Esophagus squamous epithelium (tissue), 5 donors: ENCODE data around the gene RIMS4. TPM values are rescaled to one million over a fixed set of nuclear protein-coding genes. Genes with fewer than 3 reads are reported as not detected.

Experiments used
- DNase-seq: peaks from one replicate; lab custom pipeline; 2025; lab: John Stamatoyannopoulos, UW
- H3K27ac ChIP-seq, 4 donors: fragments of 200-600 bp; sonication (generic); one replicate each; pipeline ENCODE4 v1.5.1; 2016 to 2019; ENCODE audit warnings: mild to moderate bottlenecking in 1 of 4
- H3K27me3 ChIP-seq, 4 donors: fragments of 200-600 bp; sonication (generic); 1 replicate in 3 of 4; 2 replicates in 1 of 4; pipeline versions ENCODE4 v1.5.1 to v1.6.0; 2017 to 2021; ENCODE audit warnings: antibody characterized with exemption in 1 of 4
- H3K36me3 ChIP-seq, 3 donors: fragments of 200-600 bp; sonication (generic); one replicate each; pipeline ENCODE4 v1.5.1; 2016 to 2019
- H3K4me1 ChIP-seq, 3 donors: fragments of 200-600 bp; sonication (generic); one replicate each; pipeline ENCODE4 v1.5.1; 2017 to 2019
- H3K4me3 ChIP-seq, 4 donors: fragments of 200-600 bp; sonication (generic); 1 replicate in 3 of 4; 2 replicates in 1 of 4; pipeline ENCODE4 v1.5.1; 2016 to 2019; ENCODE audit warnings: mild to moderate bottlenecking in 2 of 4, moderate library complexity in 1 of 4
- H3K9me3 ChIP-seq, 3 donors: fragments of 200-600 bp; sonication (generic); one replicate each; pipeline ENCODE4 v1.5.1; 2016 to 2019
- POLR2A ChIP-seq, 4 donors: fragments of 450-650 bp; IDR thresholded peaks; one replicate each; pipeline ENCODE4 v1.6.1; 2017; ENCODE audit warnings: antibody characterized with exemption in 4 of 4, mild to moderate bottlenecking in 4 of 4, moderate library complexity in 3 of 4
- WGBS, 2 donors: methylation state at CpG; one replicate each; pipeline ENCODE4 v1.1.5; 2018; 5-methylcytosine and 5-hydroxymethylcytosine counted together
- intact Hi-C: fragments of 100-400 bp; cut with DNase I; formaldehyde crosslinking; loops from one replicate; pipeline ENCODE4 v1.15.0; 2022
- total RNA-seq, 4 donors: library from RNA; depleted of rRNA; stranded (reverse); fragments of >200 nt; gene quantifications; one replicate each; pipeline ENCODE4 v1.1.0, GENCODE V29; 2016
- TF ChIP-seq, protein P1 (sequence below), 6 experiments: fragments of 450-650 bp in 4 of 6; fragments of 200-600 bp in 2 of 6; sonication (generic) in 2 of 6; IDR thresholded peaks; one replicate each; pipeline ENCODE4 v1.5.1; 2016 to 2019; ENCODE audit warnings: antibody characterized with exemption in 6 of 6, mild to moderate bottlenecking in 4 of 6, moderate library complexity in 4 of 6
- donor health status: DM: yes; HTN: yes; CAD: no.

The RIMS4 gene
- total RNA-seq, 4 donors from 2014 or later = 0.32 to 1.7 TPM; not detected in 2

DNA sequence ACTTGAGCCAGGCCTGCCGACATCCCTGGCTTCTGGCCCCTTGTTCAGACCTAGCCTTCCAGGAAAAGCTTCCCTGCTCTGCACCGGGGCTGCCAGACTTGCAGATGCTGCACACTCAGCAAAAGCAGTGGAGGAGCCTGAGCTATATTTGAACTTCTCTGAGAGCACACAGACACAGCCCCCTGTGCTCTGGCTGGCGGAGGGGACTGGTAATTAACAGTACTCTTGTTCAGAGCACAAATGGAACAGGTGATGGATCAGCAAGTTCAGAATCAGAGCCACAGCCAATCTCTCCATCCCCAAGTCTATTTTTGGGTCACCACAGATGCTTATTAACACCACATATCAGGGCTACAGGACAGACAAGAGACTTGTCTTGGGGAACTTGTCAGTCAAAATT is 27.6 kb upstream of the RIMS4 start:
- H3K27me3 ChIP-seq = peaks cover 0 to 69% (median 0%) of the 10 kb centered on the region in 4 donors

DNA sequence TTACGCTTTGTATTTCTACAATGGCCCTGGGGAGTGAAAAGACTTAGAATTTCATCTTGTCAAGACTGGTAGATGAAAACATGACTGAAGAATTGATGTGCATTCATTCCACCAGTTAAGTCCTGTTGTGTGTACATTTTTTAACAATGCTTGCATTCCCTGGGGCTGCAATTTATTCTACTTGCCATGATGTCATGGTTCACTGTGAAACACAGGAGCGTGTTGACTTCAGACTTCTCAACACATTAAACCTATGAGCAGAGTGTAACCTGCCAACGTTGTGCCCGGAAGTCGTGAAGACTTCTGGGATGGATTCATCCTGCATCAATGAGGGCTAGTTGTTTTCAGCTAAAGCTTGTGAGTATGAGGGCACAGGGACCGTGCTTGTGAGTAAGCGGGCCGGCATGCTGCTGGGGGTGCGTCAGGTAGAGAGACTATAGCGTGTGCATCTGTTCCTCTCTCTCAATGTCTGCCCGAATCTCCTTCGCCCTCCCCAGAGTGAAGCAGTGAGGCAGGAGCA is 26.3 kb upstream of the RIMS4 start:
- no peak for DNase-seq
- TF ChIP-seq, protein P1, sequence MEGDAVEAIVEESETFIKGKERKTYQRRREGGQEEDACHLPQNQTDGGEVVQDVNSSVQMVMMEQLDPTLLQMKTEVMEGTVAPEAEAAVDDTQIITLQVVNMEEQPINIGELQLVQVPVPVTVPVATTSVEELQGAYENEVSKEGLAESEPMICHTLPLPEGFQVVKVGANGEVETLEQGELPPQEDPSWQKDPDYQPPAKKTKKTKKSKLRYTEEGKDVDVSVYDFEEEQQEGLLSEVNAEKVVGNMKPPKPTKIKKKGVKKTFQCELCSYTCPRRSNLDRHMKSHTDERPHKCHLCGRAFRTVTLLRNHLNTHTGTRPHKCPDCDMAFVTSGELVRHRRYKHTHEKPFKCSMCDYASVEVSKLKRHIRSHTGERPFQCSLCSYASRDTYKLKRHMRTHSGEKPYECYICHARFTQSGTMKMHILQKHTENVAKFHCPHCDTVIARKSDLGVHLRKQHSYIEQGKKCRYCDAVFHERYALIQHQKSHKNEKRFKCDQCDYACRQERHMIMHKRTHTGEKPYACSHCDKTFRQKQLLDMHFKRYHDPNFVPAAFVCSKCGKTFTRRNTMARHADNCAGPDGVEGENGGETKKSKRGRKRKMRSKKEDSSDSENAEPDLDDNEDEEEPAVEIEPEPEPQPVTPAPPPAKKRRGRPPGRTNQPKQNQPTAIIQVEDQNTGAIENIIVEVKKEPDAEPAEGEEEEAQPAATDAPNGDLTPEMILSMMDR (IDR thresholded peaks at IDR 0.05) = no peak
- no peak for TF ChIP-seq POLR2A (IDR thresholded peaks at IDR 0.05)
- no peaks in the 10 kb centered on the region for H3K4me1 ChIP-seq
- H3K9me3 ChIP-seq = no peaks in the 10 kb centered on the region
- 75 to 88% methylated on average over 12 of the region's 12 CpGs for WGBS, 2 donors
- H3K27ac ChIP-seq = no peak overlapping the region
- no peaks in the 10 kb centered on the region for H3K36me3 ChIP-seq
- H3K27me3 ChIP-seq = peaks cover 0 to 76% (median 0%) of the 10 kb centered on the region in 4 donors
- intact Hi-C loops = no loop called here
- H3K4me3 ChIP-seq = no peak overlapping the region

More for the DNA sequence above, 27.6 kb upstream of the RIMS4 start:
- no peak overlapping the region for H3K27ac ChIP-seq
- intact Hi-C loops = no loop called here
- 48 to 50% methylated on average over 1 to 3 of the region's 3 CpGs for WGBS, 2 donors
- no peak for TF ChIP-seq POLR2A (IDR thresholded peaks at IDR 0.05)
- TF ChIP-seq, protein P1 (IDR thresholded peaks at IDR 0.05) = no peak
- DNase-seq = no peak
- no peaks in the 10 kb centered on the region for H3K36me3 ChIP-seq
- no peaks in the 10 kb centered on the region for H3K4me1 ChIP-seq
- no peak overlapping the region for H3K4me3 ChIP-seq
- H3K9me3 ChIP-seq = no peaks in the 10 kb centered on the region

DNA sequence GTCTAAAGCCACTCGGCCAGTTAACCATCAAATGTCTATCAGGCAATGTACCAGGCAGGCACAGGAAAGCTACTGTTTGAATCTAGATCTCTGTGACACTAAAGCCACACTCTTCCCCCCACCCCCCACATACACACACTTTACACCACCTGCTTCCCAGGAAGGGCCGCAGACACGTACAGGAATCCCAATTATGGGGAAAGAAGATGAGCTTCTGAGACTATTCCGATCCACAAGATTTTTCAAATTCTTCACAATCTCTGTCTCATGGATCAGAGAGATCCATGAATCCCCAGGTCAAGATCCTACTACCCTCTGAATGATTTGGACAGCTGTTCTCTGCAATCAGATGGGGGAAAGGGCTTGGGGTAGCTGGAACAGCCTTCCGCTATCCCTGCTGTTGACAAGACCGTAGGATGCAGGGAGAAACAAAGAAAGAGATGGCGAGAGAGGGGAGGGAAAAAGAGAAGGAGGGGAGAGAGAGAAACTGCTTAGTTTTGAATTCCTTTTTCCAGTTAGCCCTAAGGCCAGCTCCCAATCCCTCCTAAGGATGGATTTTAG is 25.4 kb upstream of the RIMS4 start:
- WGBS, 2 donors = 64 to 66% methylated on average over 7 of the region's 7 CpGs
- no peaks in the 10 kb centered on the region for H3K4me1 ChIP-seq
- no peak overlapping the region for H3K27ac ChIP-seq
- H3K4me3 ChIP-seq = no peak overlapping the region
- no peaks in the 10 kb centered on the region for H3K9me3 ChIP-seq
- intact Hi-C loops = no loop called here
- peaks cover 0 to 78% (median 0%) of the 10 kb centered on the region in 4 donors for H3K27me3 ChIP-seq
- no peaks in the 10 kb centered on the region for H3K36me3 ChIP-seq
- DNase-seq = no peak
- TF ChIP-seq, protein P1 (IDR thresholded peaks at IDR 0.05) = no peak
- TF ChIP-seq POLR2A (IDR thresholded peaks at IDR 0.05) = no peak

DNA sequence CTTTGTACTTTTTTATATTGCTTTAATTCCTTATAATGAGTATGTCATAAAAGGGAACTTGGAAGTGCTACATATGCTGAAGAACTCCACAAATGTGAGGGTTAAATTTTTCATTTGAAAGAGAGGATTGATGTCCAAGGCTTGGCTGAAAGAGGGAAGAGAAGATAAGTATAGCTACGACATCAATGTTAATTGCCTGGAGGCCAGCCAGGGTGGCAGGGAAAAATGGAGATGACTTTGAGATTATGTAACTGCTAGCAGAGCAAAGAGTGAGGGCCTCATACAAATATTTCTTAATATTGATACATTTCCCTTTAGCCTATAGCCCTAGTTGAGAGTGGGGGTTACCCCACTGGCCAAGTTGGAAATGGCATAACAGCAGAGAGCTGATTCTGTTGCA is 24.8 kb upstream of the RIMS4 start:
- DNase-seq = no peak
- Histone ChIP-seq H3K27me3 (peaks cover 0 to 78% (median 0%) of the 10 kb centered on the region in 4 donors), H3K4me1 (no peaks in the 10 kb centered on the region), H3K9me3 (no peaks in the 10 kb centered on the region), H3K36me3 (no peaks in the 10 kb centered on the region), H3K4me3 (no peak overlapping the region), H3K27ac (no peak overlapping the region)
- 20 to 27% methylated on average over 1 of the region's 1 CpG for WGBS, 2 donors
- TF ChIP-seq POLR2A (IDR thresholded peaks at IDR 0.05) = no peak
- intact Hi-C loops = no loop called here

DNA sequence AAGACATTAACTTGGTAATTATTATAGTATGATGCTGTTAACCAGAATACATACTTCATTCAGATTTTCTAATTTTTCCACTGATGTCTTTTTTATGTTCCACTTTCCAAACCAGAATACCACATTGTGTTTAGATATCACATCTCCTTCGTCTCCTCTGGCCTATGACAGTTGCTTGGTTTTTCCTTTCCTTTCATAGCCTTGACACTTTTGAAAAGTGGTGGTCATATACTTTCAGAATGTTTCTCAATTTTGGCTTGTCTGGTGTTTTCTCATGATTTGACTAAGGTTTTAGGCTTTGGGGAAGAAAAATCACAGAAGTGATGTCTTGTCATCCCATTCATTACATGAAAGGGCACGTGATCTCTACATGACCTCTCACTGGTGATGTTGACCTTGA is 24.3 kb upstream of the RIMS4 start:
- WGBS, 2 donors = 51 to 57% methylated on average over 2 of the region's 2 CpGs
- H3K4me3 ChIP-seq = no peak overlapping the region
- TF ChIP-seq, protein P1 (IDR thresholded peaks at IDR 0.05) = no peak
- TF ChIP-seq POLR2A (IDR thresholded peaks at IDR 0.05) = no peak
- no peaks in the 10 kb centered on the region for H3K9me3 ChIP-seq
- intact Hi-C loops = no loop called here
- H3K27me3 ChIP-seq = peaks cover 0 to 81% (median 0%) of the 10 kb centered on the region in 4 donors
- no peak for DNase-seq
- no peak overlapping the region for H3K27ac ChIP-seq
- no peaks in the 10 kb centered on the region for H3K36me3 ChIP-seq
- H3K4me1 ChIP-seq = no peaks in the 10 kb centered on the region
